ENCODE data around the gene DGCR6L. TPM values are rescaled to one million over a fixed set of nuclear protein-coding genes. Genes with fewer than 3 reads are reported as not detected.
"Not testable (repeated sequence)": the region's sequence is repeated elsewhere in the genome, so short reads cannot be mapped to it uniquely, and the experiment has no call there.

Gene DGCR6L
- polyA plus RNA-seq, 1 donor = 46.7 TPM

DNA sequence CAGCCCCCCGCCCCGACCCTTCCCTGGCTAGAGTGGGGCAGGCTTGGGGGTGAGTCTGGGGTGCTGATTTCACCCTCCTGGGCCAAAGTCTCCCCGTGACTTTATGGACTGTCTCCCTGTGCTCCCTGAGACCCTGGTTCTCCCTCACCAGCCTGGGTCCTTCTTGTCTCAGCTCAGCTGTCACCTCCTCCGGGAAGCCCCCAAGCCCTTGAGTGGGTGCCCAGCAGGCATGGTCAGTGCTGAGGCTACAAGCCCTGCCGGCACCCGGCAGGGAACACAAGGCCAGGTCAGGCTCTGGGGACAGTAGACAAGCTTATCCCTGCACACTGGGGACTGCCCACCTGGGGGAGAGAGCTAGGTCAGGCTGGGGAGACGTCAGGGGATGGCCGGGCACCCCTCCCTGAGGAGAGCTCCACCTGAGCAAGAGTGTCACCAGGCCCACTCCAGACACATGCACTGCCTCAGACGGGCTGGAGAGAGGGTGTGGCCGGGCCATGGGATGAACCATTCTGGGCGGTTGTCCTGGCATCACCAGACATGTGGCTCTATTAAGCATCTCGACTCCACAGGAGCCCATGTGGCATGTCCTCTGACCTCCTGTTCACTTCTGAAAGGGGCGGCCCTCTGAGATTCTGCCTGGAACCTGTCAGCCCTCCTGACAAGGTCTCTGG, 29.1 kb downstream of the DGCR6L start:
- WGBS (ENCODE audit: insufficient coverage, low lambda C conversion rate) = 60% methylated on average over 1 of the region's 13 CpGs
- no peak for DNase-seq

DNA sequence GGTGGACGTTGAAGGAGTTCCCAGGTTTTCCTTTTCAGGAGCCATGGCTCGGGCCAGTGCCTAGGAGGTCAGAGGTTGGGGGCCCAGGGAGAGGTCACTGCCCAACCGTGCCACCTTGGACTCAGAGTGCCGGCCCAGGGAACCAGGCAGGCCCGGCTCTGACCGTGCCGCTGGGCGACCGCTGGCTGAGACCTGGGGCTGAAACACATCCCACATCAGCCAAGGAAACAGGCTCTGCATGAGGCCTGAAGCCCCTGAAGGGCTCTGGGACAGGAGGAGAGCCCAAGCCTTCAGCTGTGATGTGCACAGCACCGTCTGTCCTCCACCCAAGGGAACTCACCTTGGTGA, 29.8 kb downstream of the DGCR6L start:
- Histone ChIP-seq H3K27me3 (ENCODE audit: control insufficient read depth, insufficient read depth, low read length) (no peaks in the 10 kb centered on the region), H3K36me3 (ENCODE audit: control insufficient read depth, insufficient read depth, low read length) (no peaks in the 10 kb centered on the region), H3K9me3 (ENCODE audit: control insufficient read depth, low read depth, low read length) (no peaks in the 10 kb centered on the region), H3K4me3 (ENCODE audit: low read length) (no peak overlapping the region), H3K4me1 (ENCODE audit: control insufficient read depth, insufficient read depth, low read length) (no peaks in the 10 kb centered on the region), H3K27ac (ENCODE audit: low read length) (no peak overlapping the region)
- WGBS (ENCODE audit: insufficient coverage, low lambda C conversion rate) = no CpG with 5 or more reads among the region's 10 CpGs
- DNase-seq = no peak

More for the DNA sequence above, 29.1 kb downstream of the DGCR6L start:
- Histone ChIP-seq H3K27me3 (ENCODE audit: control insufficient read depth, insufficient read depth, low read length) (no peaks in the 10 kb centered on the region), H3K4me1 (ENCODE audit: control insufficient read depth, insufficient read depth, low read length) (no peaks in the 10 kb centered on the region), H3K9me3 (ENCODE audit: control insufficient read depth, low read depth, low read length) (no peaks in the 10 kb centered on the region), H3K27ac (ENCODE audit: low read length) (no peak overlapping the region), H3K4me3 (ENCODE audit: low read length) (no peak overlapping the region), H3K36me3 (ENCODE audit: control insufficient read depth, insufficient read depth, low read length) (no peaks in the 10 kb centered on the region)

DNA sequence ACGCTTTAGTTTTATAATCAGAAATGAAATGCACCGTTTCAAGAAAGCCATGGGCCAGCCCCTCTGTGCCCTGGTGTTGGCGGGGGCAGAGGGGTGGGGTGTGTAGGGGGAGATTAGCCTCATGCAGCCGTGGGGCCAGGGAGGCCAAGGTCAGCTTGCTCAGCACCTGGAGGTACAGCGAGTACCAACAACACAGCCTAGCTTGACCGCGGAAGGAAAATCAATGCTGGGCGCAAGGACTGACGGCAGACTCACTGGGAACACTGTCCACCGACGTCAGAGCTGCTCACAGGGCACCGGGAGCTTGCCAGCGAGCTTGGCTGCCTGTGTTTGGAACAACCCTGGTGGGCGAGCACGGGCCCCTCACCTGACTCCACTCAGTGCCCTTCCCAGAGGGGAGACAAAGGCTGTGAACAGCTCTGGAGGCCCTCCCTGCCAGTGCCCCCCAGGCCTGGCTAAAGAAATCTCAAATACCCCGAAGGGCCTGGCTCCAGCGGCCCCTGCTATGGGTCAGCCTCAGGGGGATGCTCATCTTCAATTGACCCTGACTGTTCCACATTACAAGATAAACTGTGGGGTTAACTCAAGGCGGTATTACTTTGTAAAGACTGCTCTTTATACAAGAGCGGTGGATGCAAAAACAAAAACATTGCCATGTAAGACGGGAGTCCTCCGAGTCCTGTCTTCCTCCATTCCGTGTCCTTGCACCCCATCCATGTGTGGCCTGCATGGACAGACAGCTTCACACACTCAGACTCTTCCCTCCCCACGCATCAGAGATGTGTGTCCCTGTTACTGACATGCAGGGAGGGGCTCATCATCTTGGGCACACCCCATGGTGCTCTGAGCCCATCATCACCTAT, 30.4 kb downstream of the DGCR6L start:
- H3K4me1 ChIP-seq (ENCODE audit: control insufficient read depth, insufficient read depth, low read length); H3K27me3 ChIP-seq (ENCODE audit: control insufficient read depth, insufficient read depth, low read length); H3K27ac ChIP-seq (ENCODE audit: low read length); H3K9me3 ChIP-seq (ENCODE audit: control insufficient read depth, low read depth, low read length); H3K36me3 ChIP-seq (ENCODE audit: control insufficient read depth, insufficient read depth, low read length); DNase-seq; H3K4me3 ChIP-seq (ENCODE audit: low read length): not testable (repeated sequence)
- no CpG with 5 or more reads among the region's 23 CpGs for WGBS (ENCODE audit: insufficient coverage, low lambda C conversion rate)

DNA sequence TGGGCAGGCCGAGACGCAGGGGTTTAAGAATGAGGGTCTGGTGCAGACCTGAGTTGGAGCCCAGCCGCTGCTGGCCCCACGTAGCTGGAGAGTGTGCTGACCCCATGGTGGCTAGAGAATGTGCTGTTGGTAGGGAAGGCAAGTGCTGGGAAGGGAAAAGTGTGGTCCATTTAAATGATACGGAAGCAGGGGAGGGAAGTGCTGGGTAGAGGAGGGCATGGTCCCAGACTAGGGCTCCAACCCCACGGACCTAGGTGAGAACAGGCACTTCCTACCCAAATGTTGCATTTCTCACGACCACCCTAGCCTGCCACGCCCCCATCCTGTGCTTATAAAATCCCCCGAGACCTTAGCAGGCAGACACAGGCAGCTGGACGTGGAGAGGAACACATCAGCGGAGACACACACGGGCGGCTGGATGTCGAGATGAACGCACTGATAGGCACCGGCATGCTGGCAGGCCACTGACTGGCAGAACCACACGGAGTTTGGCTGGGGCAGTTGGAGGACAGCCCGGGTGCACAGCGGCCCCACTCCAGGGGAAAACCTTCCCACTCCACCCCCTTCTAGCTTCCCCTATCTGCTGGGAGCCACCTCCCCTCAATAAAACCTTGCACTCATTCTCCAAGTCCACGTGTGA, 33.0 kb downstream of the DGCR6L start:
- WGBS (ENCODE audit: insufficient coverage, low lambda C conversion rate) = 90% methylated on average over 2 of the region's 20 CpGs
- H3K9me3 ChIP-seq (ENCODE audit: control insufficient read depth, low read depth, low read length); H3K4me1 ChIP-seq (ENCODE audit: control insufficient read depth, insufficient read depth, low read length): not testable (repeated sequence)

DNA sequence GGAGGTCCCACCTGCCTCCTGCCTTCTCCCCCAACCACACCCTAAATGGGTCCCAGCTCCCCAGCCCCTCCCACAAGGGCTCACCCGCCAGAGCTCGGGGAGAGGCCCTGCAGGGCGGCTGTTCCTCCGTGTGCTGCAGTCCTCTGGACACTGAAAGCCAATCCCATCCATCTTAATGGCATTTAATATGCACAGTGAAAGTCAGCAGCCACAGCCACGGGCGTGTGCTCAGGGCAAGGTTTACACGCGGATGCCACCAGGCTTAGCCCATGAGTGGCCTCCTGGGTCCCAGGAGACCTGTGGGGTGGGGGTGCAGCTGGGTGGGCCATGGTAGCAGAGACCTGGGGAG, 33.6 kb downstream of the DGCR6L start:
- not testable (repeated sequence) for H3K27me3 ChIP-seq (ENCODE audit: control insufficient read depth, insufficient read depth, low read length); H3K4me1 ChIP-seq (ENCODE audit: control insufficient read depth, insufficient read depth, low read length); H3K4me3 ChIP-seq (ENCODE audit: low read length); H3K9me3 ChIP-seq (ENCODE audit: control insufficient read depth, low read depth, low read length); H3K36me3 ChIP-seq (ENCODE audit: control insufficient read depth, insufficient read depth, low read length); H3K27ac ChIP-seq (ENCODE audit: low read length); DNase-seq
- no CpG with 5 or more reads among the region's 8 CpGs for WGBS (ENCODE audit: insufficient coverage, low lambda C conversion rate)

More for the DNA sequence above, 33.0 kb downstream of the DGCR6L start:
- not testable (repeated sequence) for H3K27ac ChIP-seq (ENCODE audit: low read length); H3K4me3 ChIP-seq (ENCODE audit: low read length); H3K27me3 ChIP-seq (ENCODE audit: control insufficient read depth, insufficient read depth, low read length); DNase-seq; H3K36me3 ChIP-seq (ENCODE audit: control insufficient read depth, insufficient read depth, low read length)

DNA sequence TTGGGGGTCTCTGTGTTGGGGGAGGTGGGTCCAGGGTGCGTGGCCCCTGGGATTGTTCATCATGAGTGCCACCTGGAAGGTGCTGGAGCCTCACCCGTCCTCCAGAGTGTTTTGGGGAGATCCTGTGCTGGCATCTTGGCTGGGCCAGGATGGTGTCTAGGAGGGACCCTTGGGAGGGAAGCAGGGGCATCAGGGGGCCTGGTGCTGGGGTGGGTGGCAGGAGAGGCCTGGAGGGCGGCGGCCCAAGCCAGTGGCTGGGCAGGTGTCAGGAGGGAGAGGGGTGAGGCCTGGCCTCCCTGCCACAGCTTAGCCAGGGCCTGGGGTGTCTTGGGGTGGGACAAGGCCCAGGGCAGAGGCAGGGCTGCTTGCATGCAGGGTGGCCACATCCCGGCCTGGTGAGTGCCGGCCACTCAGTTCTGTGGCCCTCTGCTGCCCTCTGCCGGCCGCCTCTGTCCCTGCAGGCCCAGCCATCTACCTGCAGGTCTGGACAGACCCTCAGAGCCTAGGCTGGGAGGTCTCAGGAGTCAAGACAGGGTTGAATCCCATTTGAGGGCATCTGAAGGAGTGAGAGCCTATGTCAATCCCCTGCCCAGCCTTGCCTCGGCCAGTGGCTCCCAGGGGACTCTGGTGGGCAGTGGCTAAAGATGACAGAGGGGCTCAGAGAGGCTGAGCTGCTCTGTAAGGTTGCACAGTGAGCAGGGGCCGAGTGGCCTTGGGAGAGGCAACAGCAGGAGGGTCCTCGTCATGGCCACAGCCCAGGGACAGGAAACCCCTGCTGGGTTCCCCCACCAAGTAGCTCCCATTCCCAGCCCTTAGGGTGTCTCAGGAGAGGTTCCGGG, 34.2 kb downstream of the DGCR6L start:
- not testable (repeated sequence) for H3K36me3 ChIP-seq (ENCODE audit: control insufficient read depth, insufficient read depth, low read length); H3K4me3 ChIP-seq (ENCODE audit: low read length); H3K27me3 ChIP-seq (ENCODE audit: control insufficient read depth, insufficient read depth, low read length); H3K4me1 ChIP-seq (ENCODE audit: control insufficient read depth, insufficient read depth, low read length); H3K9me3 ChIP-seq (ENCODE audit: control insufficient read depth, low read depth, low read length); H3K27ac ChIP-seq (ENCODE audit: low read length)
- no CpG with 5 or more reads among the region's 12 CpGs for WGBS (ENCODE audit: insufficient coverage, low lambda C conversion rate)
- peak in 1 of 2 donors; percentile 14 for DNase-seq

DNA sequence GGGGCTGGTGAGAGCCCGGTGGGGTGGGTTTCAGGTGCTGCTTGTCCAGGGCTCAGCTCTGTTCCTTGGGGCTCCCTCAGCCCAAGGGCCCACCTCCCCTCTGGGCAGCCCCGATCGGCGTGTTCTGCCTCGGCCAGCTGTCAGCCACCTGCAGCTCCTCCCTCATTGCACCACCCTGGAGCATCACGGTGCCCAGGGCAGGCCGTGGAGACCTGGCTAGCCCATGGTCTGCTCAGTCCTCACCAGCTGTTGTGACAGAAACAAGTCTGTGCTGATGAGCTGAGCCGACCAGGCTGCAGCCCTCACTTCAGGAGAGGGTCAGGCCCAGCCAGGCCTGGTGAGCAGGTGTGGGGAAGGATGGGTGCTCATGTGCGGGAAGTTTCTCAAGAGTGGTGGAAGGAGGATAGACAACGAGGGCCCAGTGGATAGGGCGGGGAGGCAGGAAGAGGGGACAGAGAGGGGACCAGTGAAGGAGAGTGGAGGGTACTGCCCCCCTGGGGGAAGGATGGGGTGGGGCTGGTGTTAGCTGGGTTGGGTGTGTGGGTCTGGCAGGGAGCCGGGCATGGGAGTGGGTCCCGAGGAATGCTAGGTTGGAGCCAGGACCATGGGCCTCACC, 35.3 kb downstream of the DGCR6L start:
- no peaks in the 10 kb centered on the region for H3K9me3 ChIP-seq (ENCODE audit: control insufficient read depth, low read depth, low read length)
- H3K27ac ChIP-seq (ENCODE audit: low read length) = no peak overlapping the region
- DNase-seq = no peak
- no peak overlapping the region for H3K4me3 ChIP-seq (ENCODE audit: low read length)
- 100% methylated on average over 2 of the region's 13 CpGs for WGBS (ENCODE audit: insufficient coverage, low lambda C conversion rate)
- H3K36me3 ChIP-seq (ENCODE audit: control insufficient read depth, insufficient read depth, low read length) = no peaks in the 10 kb centered on the region
- no peaks in the 10 kb centered on the region for H3K4me1 ChIP-seq (ENCODE audit: control insufficient read depth, insufficient read depth, low read length)
- no peaks in the 10 kb centered on the region for H3K27me3 ChIP-seq (ENCODE audit: control insufficient read depth, insufficient read depth, low read length)

DNA sequence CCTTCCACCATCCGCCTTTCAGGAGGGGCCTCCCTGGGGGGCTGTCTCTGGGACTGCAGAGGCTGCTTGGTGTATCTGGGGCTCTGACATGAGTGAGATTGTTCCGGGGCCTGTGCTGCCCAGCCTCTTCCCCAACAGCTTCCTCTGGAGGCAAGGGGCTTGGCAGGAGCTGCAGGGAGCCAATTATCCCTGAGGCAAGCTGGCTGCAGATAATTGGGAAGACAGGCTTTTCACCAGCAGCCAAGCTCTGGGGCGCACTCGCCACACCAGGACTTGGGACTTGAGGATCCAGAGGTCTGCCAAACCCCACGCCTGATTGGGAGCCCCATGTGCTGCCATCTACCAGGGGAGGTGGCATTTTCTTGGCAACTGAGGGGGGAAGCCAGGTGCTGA, 36.2 kb downstream of the DGCR6L start:
- H3K9me3 ChIP-seq (ENCODE audit: control insufficient read depth, low read depth, low read length) = no peaks in the 10 kb centered on the region
- WGBS (ENCODE audit: insufficient coverage, low lambda C conversion rate) = no CpG with 5 or more reads among the region's 5 CpGs

DNA sequence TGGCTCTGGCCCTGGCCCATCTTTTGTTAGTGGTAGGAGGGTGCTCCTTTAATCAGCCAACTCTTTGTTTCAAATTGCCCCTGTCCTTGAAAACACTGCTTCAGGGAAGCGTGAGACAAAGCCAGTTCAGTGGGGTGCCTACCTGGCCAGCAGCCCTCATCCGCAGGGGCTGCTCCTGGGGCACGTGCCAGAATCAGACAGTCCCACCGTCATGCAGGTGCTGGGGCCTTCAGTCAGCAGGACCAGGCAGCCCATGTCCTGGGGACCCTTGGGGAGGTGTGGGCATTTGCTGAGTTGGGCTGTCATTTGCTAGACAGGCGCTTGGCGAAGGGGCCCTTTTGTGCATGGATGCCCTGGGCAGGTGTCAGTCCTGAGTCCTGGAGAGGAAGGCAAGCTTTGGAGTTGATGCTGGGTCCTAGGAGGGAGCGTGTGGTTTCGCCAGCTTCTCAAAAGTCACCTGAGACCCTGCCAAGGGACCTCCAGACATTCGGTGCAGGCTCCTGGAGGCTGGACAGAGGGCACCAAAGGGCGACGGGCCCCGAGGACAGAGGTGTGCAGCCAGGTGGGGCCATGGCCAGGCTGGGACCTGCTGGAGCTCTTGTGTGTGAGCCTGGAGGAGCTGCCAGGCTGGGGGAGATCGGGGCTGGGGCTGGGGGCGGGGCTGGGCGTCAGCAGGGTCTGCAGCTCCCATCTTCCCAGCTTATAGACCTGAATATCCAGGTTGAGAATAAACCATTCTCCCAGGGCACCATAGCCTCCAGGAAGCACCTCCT, 36.8 kb downstream of the DGCR6L start:
- Histone ChIP-seq H3K4me3 (ENCODE audit: low read length) (no peak overlapping the region), H3K36me3 (ENCODE audit: control insufficient read depth, insufficient read depth, low read length) (no peaks in the 10 kb centered on the region), H3K9me3 (ENCODE audit: control insufficient read depth, low read depth, low read length) (no peaks in the 10 kb centered on the region), H3K27ac (ENCODE audit: low read length) (no peak overlapping the region), H3K4me1 (ENCODE audit: control insufficient read depth, insufficient read depth, low read length) (no peaks in the 10 kb centered on the region), H3K27me3 (ENCODE audit: control insufficient read depth, insufficient read depth, low read length) (no peaks in the 10 kb centered on the region)
- WGBS (ENCODE audit: insufficient coverage, low lambda C conversion rate) = no CpG with 5 or more reads among the region's 15 CpGs
- no peak for DNase-seq

More for the DNA sequence above, 36.2 kb downstream of the DGCR6L start:
- Histone ChIP-seq H3K4me3 (ENCODE audit: low read length) (no peak overlapping the region), H3K36me3 (ENCODE audit: control insufficient read depth, insufficient read depth, low read length) (no peaks in the 10 kb centered on the region), H3K27ac (ENCODE audit: low read length) (no peak overlapping the region), H3K27me3 (ENCODE audit: control insufficient read depth, insufficient read depth, low read length) (no peaks in the 10 kb centered on the region), H3K4me1 (ENCODE audit: control insufficient read depth, insufficient read depth, low read length) (no peaks in the 10 kb centered on the region)
- no peak for DNase-seq
